IPS-18a (cell line): ENCODE measurements around the gene KNCN.

ENCODE experiments used
- H3K27ac ChIP-seq: one replicate; pipeline ENCODE4 v1.5.1; 2013; ENCODE audit warnings: low read length
- H3K27me3 ChIP-seq: one replicate; pipeline ENCODE4 v1.6.1; 2013; ENCODE audit warnings: mild to moderate bottlenecking, low read length; ENCODE audit not compliant: control insufficient read depth, insufficient read depth
- H3K36me3 ChIP-seq: one replicate; pipeline ENCODE4 v1.6.1; 2013; ENCODE audit warnings: low read depth, low read length; ENCODE audit not compliant: control insufficient read depth
- H3K4me1 ChIP-seq: one replicate; pipeline ENCODE4 v1.6.1; 2013; ENCODE audit warnings: low read depth, low read length; ENCODE audit not compliant: control insufficient read depth
- H3K4me3 ChIP-seq: one replicate; pipeline ENCODE4 v1.5.1; 2013; ENCODE audit warnings: low read length
- H3K9ac ChIP-seq: one replicate; pipeline ENCODE4 v1.6.1; 2013; ENCODE audit warnings: mild to moderate bottlenecking, low read length, moderate library complexity
- H3K9me3 ChIP-seq: one replicate; pipeline ENCODE4 v1.6.1; 2013; ENCODE audit warnings: low read depth, low read length; ENCODE audit not compliant: control insufficient read depth

The KNCN gene

GRCh38 chr1:46582972-46583371, 31.5 kb upstream of the KNCN start:
- Histone ChIP-seq H3K9me3 (no peaks in the 10 kb centered on the region), H3K4me1 (peaks cover 3% of the 10 kb centered on the region), H3K27me3 (no peaks in the 10 kb centered on the region), H3K9ac (no peak overlapping the region), H3K36me3 (peaks cover 8% of the 10 kb centered on the region), H3K27ac (no peak overlapping the region), H3K4me3 (no peak overlapping the region)

GRCh38 chr1:46581681-46582455, 30.4 kb upstream of the KNCN start:
- no peak overlapping the region for H3K9ac ChIP-seq
- H3K27ac ChIP-seq: no peak overlapping the region
- H3K27me3 ChIP-seq: no peaks in the 10 kb centered on the region
- H3K4me1 ChIP-seq: peaks cover 3% of the 10 kb centered on the region
- peaks cover 8% of the 10 kb centered on the region for H3K36me3 ChIP-seq
- no peak overlapping the region for H3K4me3 ChIP-seq
- H3K9me3 ChIP-seq: no peaks in the 10 kb centered on the region

- H3K36me3 ChIP-seq: peaks cover 8% of the 10 kb centered on the region
- H3K27me3 ChIP-seq: no peaks in the 10 kb centered on the region
- no peaks in the 10 kb centered on the region for H3K9me3 ChIP-seq
- H3K4me3 ChIP-seq: no peak overlapping the region
- peaks cover 14% of the 10 kb centered on the region for H3K4me1 ChIP-seq
- H3K27ac ChIP-seq: no peak overlapping the region
- H3K9ac ChIP-seq: no peak overlapping the region
Measured at GRCh38 chr1:46580140-46580903, 28.9 kb upstream of the KNCN start.

- H3K36me3 ChIP-seq: peaks cover 8% of the 10 kb centered on the region
- H3K4me3 ChIP-seq: no peak overlapping the region
Measured at GRCh38 chr1:46577671-46578070, 26.2 kb upstream of the KNCN start.

GRCh38 chr1:46576596-46576995, 25.1 kb upstream of the KNCN start:
- Histone ChIP-seq H3K4me1 (peaks cover 15% of the 10 kb centered on the region), H3K27me3 (no peaks in the 10 kb centered on the region), H3K27ac (no peak overlapping the region), H3K4me3 (no peak overlapping the region), H3K9me3 (no peaks in the 10 kb centered on the region), H3K9ac (no peak overlapping the region), H3K36me3 (peaks cover 8% of the 10 kb centered on the region)

More at GRCh38 chr1:46577671-46578070, 26.2 kb upstream of the KNCN start:
- no peak overlapping the region for H3K27ac ChIP-seq
- peaks cover 18% of the 10 kb centered on the region for H3K4me1 ChIP-seq
- no peak overlapping the region for H3K9ac ChIP-seq
- no peaks in the 10 kb centered on the region for H3K9me3 ChIP-seq
- H3K27me3 ChIP-seq: no peaks in the 10 kb centered on the region

- no peaks in the 10 kb centered on the region for H3K9me3 ChIP-seq
- no peak overlapping the region for H3K4me3 ChIP-seq
- no peaks in the 10 kb centered on the region for H3K27me3 ChIP-seq
- peaks cover 8% of the 10 kb centered on the region for H3K36me3 ChIP-seq
- no peak overlapping the region for H3K9ac ChIP-seq
- H3K27ac ChIP-seq: no peak overlapping the region
- H3K4me1 ChIP-seq: peaks cover 15% of the 10 kb centered on the region
Measured at GRCh38 chr1:46575778-46576177, 24.3 kb upstream of the KNCN start.

GRCh38 chr1:46575300-46575699, 23.9 kb upstream of the KNCN start:
- Histone ChIP-seq H3K27me3 (no peaks in the 10 kb centered on the region), H3K27ac (no peak overlapping the region), H3K9me3 (no peaks in the 10 kb centered on the region), H3K9ac (no peak overlapping the region), H3K4me1 (peaks cover 15% of the 10 kb centered on the region), H3K36me3 (peaks cover 8% of the 10 kb centered on the region), H3K4me3 (no peak overlapping the region)

GRCh38 chr1:46571691-46572225, 20.3 kb upstream of the KNCN start:
- H3K36me3 ChIP-seq: no peaks in the 10 kb centered on the region

GRCh38 chr1:46569884-46570725, 18.7 kb upstream of the KNCN start:
- Histone ChIP-seq H3K4me1 (peaks cover 8% of the 10 kb centered on the region), H3K9ac (no peak overlapping the region), H3K9me3 (no peaks in the 10 kb centered on the region), H3K4me3 (no peak overlapping the region), H3K27me3 (no peaks in the 10 kb centered on the region), H3K27ac (no peak overlapping the region), H3K36me3 (no peaks in the 10 kb centered on the region)

More at GRCh38 chr1:46571691-46572225, 20.3 kb upstream of the KNCN start:
- Histone ChIP-seq H3K27ac (no peak overlapping the region), H3K27me3 (no peaks in the 10 kb centered on the region), H3K9ac (no peak overlapping the region), H3K4me3 (no peak overlapping the region), H3K4me1 (peaks cover 21% of the 10 kb centered on the region), H3K9me3 (no peaks in the 10 kb centered on the region)

- Histone ChIP-seq H3K27ac (no peak overlapping the region), H3K36me3 (no peaks in the 10 kb centered on the region), H3K9me3 (no peaks in the 10 kb centered on the region), H3K27me3 (no peaks in the 10 kb centered on the region), H3K4me1 (peaks cover 6% of the 10 kb centered on the region), H3K9ac (no peak overlapping the region), H3K4me3 (no peak overlapping the region)
Measured at GRCh38 chr1:46569116-46569515, 17.7 kb upstream of the KNCN start.

GRCh38 chr1:46568461-46568891, 17.0 kb upstream of the KNCN start:
- Histone ChIP-seq H3K9me3 (no peaks in the 10 kb centered on the region), H3K27ac (no peak overlapping the region), H3K36me3 (no peaks in the 10 kb centered on the region), H3K27me3 (no peaks in the 10 kb centered on the region), H3K4me3 (no peak overlapping the region), H3K9ac (no peak overlapping the region), H3K4me1 (peaks cover 6% of the 10 kb centered on the region)
